ENCODE results near the gene TBC1D24.

Gene TBC1D24

DNA sequence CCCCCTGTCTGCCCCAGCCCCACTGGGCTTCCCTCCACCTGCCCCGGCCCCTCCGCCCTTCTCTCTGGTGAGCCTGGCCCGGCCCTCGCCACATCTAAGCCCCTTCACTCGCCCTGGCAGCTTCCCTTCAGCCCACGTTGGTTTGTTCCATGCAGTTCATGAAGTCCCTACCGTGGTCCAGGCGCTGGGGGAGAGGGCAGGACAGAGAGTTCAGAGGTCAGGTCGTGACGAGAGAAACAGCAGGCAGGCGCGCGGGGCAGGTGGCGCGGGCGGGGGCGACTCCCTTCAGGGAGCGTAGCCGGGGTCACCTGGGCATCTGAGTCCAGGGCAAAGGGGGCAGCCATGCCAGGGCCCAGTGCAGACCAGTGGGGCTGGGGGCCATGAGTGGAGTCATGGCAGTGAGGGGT lies 23.9 kb upstream of the TBC1D24 start:
- no peak for DNase-seq

GRCh38 chr16:2451851-2452320 lies 23.0 kb upstream of the TBC1D24 start:
- no peak for DNase-seq

GRCh38 chr16:2452650-2453049 lies 22.3 kb upstream of the TBC1D24 start:
- DNase-seq: no peak

- DNase-seq: no peak
Observed at GRCh38 chr16:2455081-2455845, 19.7 kb upstream of the TBC1D24 start.

DNA sequence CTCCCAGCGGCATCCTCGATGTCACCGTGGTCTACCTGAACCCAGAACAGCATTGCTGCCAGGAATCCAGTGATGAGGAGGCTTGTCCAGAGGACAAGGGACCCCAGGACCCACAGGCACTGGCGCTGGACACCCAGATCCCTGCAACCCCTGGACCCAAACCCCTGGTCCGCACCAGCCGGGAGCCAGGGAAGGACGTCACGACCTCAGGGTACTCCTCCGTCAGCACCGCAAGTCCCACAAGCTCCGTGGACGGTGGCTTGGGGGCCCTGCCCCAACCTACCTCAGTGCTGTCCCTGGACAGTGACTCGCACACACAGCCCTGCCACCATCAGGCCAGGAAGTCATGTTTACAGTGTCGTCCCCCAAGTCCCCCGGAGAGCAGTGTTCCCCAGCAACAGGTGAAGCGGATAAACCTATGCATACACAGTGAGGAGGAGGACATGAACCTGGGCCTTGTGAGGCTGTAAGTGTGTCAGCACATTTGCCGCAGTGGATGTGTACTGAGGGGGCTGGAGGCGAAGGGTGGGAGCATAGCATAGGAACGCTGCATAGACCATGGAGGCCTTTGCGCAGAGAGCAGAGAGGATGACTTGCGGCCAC lies 18.3 kb upstream of the TBC1D24 start:
- DNase-seq: no peak

DNA sequence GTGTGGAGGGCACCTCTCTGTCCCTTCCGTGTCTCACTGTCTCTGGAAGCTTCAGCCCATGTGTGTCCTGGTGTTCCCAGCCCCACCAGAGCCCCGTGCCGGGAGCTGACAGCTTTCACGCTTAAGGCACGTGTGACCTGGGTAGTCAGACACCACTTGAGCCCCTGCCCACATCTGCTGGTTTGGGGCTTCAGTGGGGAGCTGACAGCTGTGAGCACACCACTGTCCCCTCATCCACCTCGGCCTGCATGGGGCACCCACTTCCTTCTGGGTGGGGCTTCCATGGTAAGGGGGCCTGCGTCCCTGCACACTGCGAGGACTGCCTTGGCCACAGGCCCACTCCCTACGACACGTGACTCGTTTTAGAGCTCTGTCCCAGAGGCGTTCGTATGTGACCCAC lies 17.7 kb upstream of the TBC1D24 start:
- no peak for DNase-seq

DNA sequence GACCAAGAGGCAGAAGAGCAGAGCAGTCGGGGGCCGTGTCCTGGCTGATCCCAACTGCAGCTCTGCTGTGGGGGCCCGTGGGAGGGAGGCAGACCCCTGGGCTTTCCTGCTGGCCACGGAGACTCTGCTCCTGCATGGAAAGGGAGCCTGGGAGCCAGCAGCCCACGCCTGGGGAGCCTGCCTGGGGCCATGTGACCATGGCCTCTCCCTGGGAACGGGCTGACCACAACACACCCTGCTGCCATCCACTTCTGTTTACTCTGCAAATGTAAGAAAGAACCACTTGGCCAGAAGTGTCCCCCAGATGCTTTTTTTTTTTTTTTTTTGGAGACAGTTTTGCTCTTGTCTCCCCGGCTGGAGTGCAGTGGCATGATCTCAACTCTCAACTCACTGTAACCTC lies 17.0 kb upstream of the TBC1D24 start:
- no peak for DNase-seq

- DNase-seq: no peak
Observed at GRCh38 chr16:2458887-2459646, 15.9 kb upstream of the TBC1D24 start.

GRCh38 chr16:2459647-2460390 lies 15.1 kb upstream of the TBC1D24 start, which contains the start of gene TEDC2:
TSS of gene TEDC2 (plus strand) at chr16:2460109. CDS start at chr16:2460145, 36 bp downstream.
- DNase-seq: peak; percentile 95 to 97

DNA sequence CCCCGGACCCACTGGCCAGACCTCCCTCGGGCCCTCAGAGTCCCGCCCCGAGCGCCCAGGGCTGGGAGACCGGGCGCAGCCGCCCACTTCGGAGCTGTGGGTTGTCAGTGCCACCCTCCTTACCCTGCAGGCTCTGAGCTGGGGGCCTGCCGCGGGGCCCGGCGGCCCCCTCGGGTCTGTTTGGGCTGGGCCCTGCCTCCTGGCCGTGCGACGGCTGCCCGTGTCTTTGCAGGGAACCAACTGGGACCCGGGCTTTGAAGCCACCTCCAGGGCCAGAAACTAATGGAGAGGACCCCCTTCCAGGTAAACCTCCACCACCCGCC lies 14.6 kb upstream of the TBC1D24 start:
- no peak for DNase-seq

DNA sequence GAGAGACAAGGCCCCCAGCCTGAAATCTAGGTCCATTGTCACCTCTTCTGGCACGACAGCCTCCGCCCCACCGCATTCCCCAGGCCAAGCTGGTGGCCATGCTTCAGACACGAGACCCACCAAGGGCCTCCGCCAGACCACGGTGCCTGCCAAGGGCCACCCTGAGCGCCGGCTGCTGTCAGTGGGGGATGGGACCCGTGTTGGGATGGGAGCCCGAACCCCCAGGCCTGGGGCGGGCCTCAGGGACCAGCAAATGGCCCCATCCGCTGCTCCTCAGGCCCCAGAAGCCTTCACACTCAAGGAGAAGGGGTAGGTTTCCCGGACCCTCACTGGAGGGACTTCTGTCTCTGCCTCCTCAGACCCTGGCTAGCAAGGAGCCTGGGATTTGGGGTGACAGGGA lies 14.0 kb upstream of the TBC1D24 start:
- DNase-seq: no peak

GRCh38 chr16:2462031-2462866 lies 12.7 kb upstream of the TBC1D24 start:
- DNase-seq: no peak

DNA sequence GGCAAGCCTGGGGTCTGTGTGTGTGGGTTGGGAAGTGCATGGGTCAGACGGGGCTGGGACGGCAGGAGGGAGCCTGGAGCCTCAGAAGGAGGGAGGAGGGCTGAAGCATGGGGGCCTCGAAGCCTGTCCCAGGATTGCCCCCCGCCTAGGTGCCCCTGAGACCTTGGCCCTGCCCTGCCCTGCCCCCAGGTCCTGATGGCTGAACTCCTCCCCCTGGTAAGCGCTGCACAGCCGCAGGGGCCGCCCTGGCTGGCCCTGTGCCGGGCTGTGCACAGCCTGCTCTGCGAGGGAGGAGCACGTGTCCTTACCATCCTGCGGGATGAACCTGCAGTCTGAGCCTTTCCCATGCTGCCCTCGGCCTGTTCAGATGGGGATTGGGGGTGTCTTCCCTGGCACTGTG lies 10.6 kb upstream of the TBC1D24 start:
- DNase-seq: no peak

- DNase-seq: no peak
Observed at GRCh38 chr16:2465653-2466415, 9.1 kb upstream of the TBC1D24 start.

- DNase-seq: no peak
Observed at GRCh38 chr16:2466667-2467527, 8.0 kb upstream of the TBC1D24 start.

GRCh38 chr16:2467528-2468232 lies 7.2 kb upstream of the TBC1D24 start:
- no peak for DNase-seq

DNA sequence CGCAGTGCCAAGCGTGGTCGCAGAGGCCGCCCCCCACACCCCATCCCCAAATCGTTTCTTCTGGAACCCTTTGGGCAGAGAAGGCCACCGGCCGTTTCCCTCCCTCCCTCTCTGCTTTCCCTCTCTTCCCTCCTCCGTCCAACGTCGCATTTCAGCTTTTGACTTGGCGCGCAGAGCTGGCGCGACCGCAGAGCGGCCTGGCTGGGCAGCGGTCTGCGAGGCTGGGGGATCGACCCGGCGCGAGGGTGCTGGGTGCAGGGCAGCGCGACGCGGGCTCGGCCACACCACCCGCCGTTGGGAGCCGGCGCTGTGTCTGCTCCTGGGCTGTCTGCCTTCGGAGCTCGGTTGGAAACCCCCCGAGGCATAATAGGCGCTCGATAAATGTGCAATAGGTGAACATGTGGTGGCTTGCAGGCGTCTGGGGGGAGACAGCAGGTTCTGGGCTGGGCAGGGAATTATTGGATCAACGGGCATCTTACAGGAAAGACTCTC lies 6.6 kb upstream of the TBC1D24 start:
- DNase-seq: no peak

GRCh38 chr16:2468725-2469398 lies 6.1 kb upstream of the TBC1D24 start:
- no peak for DNase-seq

Measured in activated CD4-positive, alpha-beta T cell treated with anti-CD3 and anti-CD28 coated beads, Interleukin-2, amount 50 U/mL, for 4 hours (primary cell).